GM12878 (cell line): Measurements from ENCODE around the gene GK. TPM values are rescaled to one million over a fixed set of nuclear protein-coding genes. Genes with fewer than 3 reads are reported as not detected.

ENCODE experiments used
- ATAC-seq: fragments of 200-7000 bp; cut with Tn5 transposase; 3 replicates; pipeline ENCODE4 v1.9.1; 2020; ENCODE audit warnings: mild to moderate bottlenecking, moderate library complexity
- BruUV-seq: library from RNA; stranded (reverse); fragments of 400-500 nt; replicated peaks from 2 replicates; lab custom pipeline; 2021; lab: Mats Ljungman, UMichigan
- CTCF ChIA-PET: fragments of 300-600 bp; sonication (Branson Sonifier 250); formaldehyde crosslinking; extraction: SDS; loops from one replicate; lab custom pipeline; 2021; ENCODE audit warnings: inconsistent platforms; lab: Yijun Ruan, JAX
- POLR2A ChIA-PET: fragments of 350-600 bp; formaldehyde crosslinking; extraction: SDS; loops from one replicate; lab custom pipeline; 2021; ENCODE audit warnings: inconsistent platforms; lab: Charles Lee
- RAD21 ChIA-PET: fragments of 300-600 bp; sonication (Branson Sonifier 250); formaldehyde crosslinking; loops from one replicate; lab custom pipeline; 2023; ENCODE audit warnings: antibody characterized with exemption; ENCODE audit not compliant: unreplicated experiment; lab: Charles Lee
- SMC1A ChIA-PET: fragments of 300-600 bp; sonication (Branson Sonifier 250); formaldehyde crosslinking; loops from one replicate; lab custom pipeline; 2023; ENCODE audit not compliant: unreplicated experiment, uncharacterized antibody; lab: Charles Lee
- DNase-seq: peaks from one replicate; pipeline ENCODE4 v3.0.0-alpha.2; 2011; ENCODE audit warnings: low read depth, low spot score
- FAIRE-seq: peaks from 3 replicates; lab custom pipeline; 2011; peaks lifted over from hg19 to GRCh38; lab: Jason Lieb, UNC
- H2AFZ ChIP-seq: 2 replicates; pipeline ENCODE4 v1.6.0; 2011; ENCODE audit warnings: low read depth, low read length, control low read depth; ENCODE audit not compliant: control insufficient read depth
- H3K27ac ChIP-seq: 2 replicates; pipeline ENCODE4 v1.5.1; 2011; ENCODE audit warnings: control low read depth; ENCODE audit not compliant: control insufficient read depth, insufficient read depth
- H3K27me3 ChIP-seq, 2 experiments: replicated peaks in 1 of 2; 2 replicates each; pipeline versions ENCODE4 v1.6.0 to v1.6.1; 2011; ENCODE audit warnings: low read length in 1 of 2; ENCODE audit not compliant: control insufficient read depth in 2 of 2, insufficient read depth in 2 of 2
- H3K36me3 ChIP-seq, 2 experiments: 2 replicates each; pipeline ENCODE4 v1.5.1; 2011; ENCODE audit warnings: low read length in 1 of 2; ENCODE audit not compliant: control insufficient read depth in 2 of 2, insufficient read depth in 2 of 2
- H3K4me1 ChIP-seq: 2 replicates; pipeline ENCODE4 v1.6.1; 2011; ENCODE audit warnings: mild to moderate bottlenecking, low read length, moderate library complexity, mixed read lengths; ENCODE audit not compliant: control insufficient read depth, insufficient read depth
- H3K4me2 ChIP-seq: 2 replicates; pipeline ENCODE4 v1.6.0; 2011; ENCODE audit warnings: control low read depth; ENCODE audit not compliant: control insufficient read depth, insufficient read depth
- H3K4me3 ChIP-seq: fragments of 200-600 bp; sonication (generic); 2 replicates; pipeline ENCODE4 v1.5.1; 2016
- H3K79me2 ChIP-seq: 2 replicates; pipeline ENCODE4 v1.6.0; 2011; ENCODE audit warnings: low read length; ENCODE audit not compliant: control insufficient read depth, insufficient read depth
- H3K9ac ChIP-seq: 2 replicates; pipeline ENCODE4 v1.8.0; 2011; ENCODE audit warnings: low read length, control low read depth, mixed read lengths; ENCODE audit not compliant: control insufficient read depth, insufficient read depth
- H3K9me3 ChIP-seq: replicated peaks from 3 replicates; pipeline ENCODE4 v1.5.1; 2011; ENCODE audit warnings: mild to moderate bottlenecking, low read length; ENCODE audit not compliant: control insufficient read depth, insufficient read depth
- H4K20me1 ChIP-seq: 2 replicates; pipeline ENCODE4 v1.6.0; 2011; ENCODE audit not compliant: control insufficient read depth, insufficient read depth
- NR2F1 ChIP-seq: fragments of 450-650 bp; conservative IDR thresholded peaks from 2 replicates; pipeline ENCODE4 v1.6.1; 2017; ENCODE audit warnings: mild to moderate bottlenecking
- RUNX3 ChIP-seq: IDR thresholded peaks from 2 replicates; pipeline ENCODE4 v1.6.1; 2012; ENCODE audit warnings: low read length, inconsistent platforms
- TAF1 ChIP-seq: IDR thresholded peaks from 2 replicates; pipeline ENCODE4 v1.6.1; 2011; ENCODE audit warnings: mild to moderate bottlenecking, low read depth, low read length, borderline replicate concordance
- YY1 ChIP-seq: IDR thresholded peaks from 2 replicates; pipeline ENCODE4 v1.6.1; 2011; ENCODE audit warnings: low read depth, mild to moderate bottlenecking, low read length
- WGBS: methylation state at CpG from one replicate; pipeline ENCODE4 v1.1.6; 2016; ENCODE audit warnings: low lambda C conversion rate; ENCODE audit not compliant: insufficient replicate concordance, insufficient coverage; ENCODE audit errors: missing lambda C conversion rate; 5-methylcytosine and 5-hydroxymethylcytosine counted together
- in situ Hi-C: fragments of 300-500 bp; cut with MboI; formaldehyde crosslinking; loops from 9 replicates; pipeline ENCODE4 v1.14.3; 2018; ENCODE audit warnings: mixed read lengths
- intact Hi-C: fragments of 100-400 bp; cut with micrococcal nuclease; formaldehyde crosslinking; loops from one replicate; pipeline ENCODE4 v1.14.2; 2022; ENCODE audit not compliant: unreplicated experiment
- polyA plus RNA-seq, 11 experiments: library from polyadenylated mRNA; depleted of rRNA in 4 of 11; unstranded in 6 of 11; stranded (reverse) in 5 of 11; fragments of >200 nt; fragmentation: Nextera tagmentation in 4 of 11; fragmentation: Illumina TruSeq in 1 of 11; extraction: Ambion mirVana in 4 of 11; extraction: Trizol in 1 of 11; gene quantifications; 1 replicate in 1 of 11; 2 replicates in 10 of 11; pipeline versions ENCODE4 v1.2.1 to v1.2.3, GENCODE V29; 2011 to 2016; ENCODE audit warnings: inconsistent platforms in 2 of 11, missing spikeins in 2 of 11, low read depth in 1 of 11
- total RNA-seq, 4 experiments: library from RNA; depleted of rRNA in 3 of 4; stranded (reverse); fragments of >200 nt in 3 of 4; fragmentation: Illumina TruSeq in 1 of 4; extraction: Trizol in 1 of 4; gene quantifications; 2 replicates each; pipeline versions ENCODE4 v1.2.1 to v1.2.3, GENCODE V29; 2013 to 2021
- TF ChIP-seq, protein P1 (sequence below): fragments of 450-650 bp; IDR thresholded peaks from 2 replicates; pipeline ENCODE4 v1.6.1; 2017; ENCODE audit warnings: low read depth, mild to moderate bottlenecking, moderate library complexity
- TF ChIP-seq, protein P2 (sequence below): IDR thresholded peaks from 2 replicates; pipeline ENCODE4 v1.6.1; 2012; ENCODE audit warnings: low read length, inconsistent platforms

The GK gene
- total and polyA plus RNA-seq, 10 of the 15 experiments (the other 5 are each of a cell fraction or from before 2014, with no cell fraction given), result 6.3 to 22.3 (median 11.1) TPM

DNA sequence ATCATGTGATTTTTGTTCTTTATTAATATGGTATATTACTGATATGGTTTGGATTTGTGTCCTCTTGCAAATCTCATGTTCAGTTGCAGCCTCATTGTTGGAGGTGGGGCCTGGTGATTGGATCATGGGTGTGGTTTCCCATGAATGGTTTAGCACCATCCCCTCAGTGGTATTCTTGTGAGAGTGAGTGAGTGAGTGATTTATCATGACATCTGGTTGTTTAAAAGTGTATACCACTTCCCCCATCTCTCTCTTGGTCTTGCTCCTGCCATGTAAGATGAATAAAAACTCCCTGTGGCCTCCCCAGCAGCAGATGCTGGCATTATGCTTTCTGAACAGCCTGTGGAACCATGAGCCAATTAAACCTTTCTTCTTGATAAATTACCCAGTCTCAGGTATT is 124.4 kb downstream of the GK start:
- intact Hi-C loops (no loop called here), in situ Hi-C loops (loop anchor here (5.0 kb wide), 1 partner anchor 50 kb away; no protein-coding TSS in a partner anchor)
- Histone ChIP-seq H3K4me1 (no peaks in the 10 kb centered on the region), H3K27me3 (no peaks in the 10 kb centered on the region), H3K4me2 (no peak overlapping the region), H3K79me2 (no peaks in the 10 kb centered on the region), H3K27ac (no peak overlapping the region), H3K9ac (no peak overlapping the region), H4K20me1 (no peaks in the 10 kb centered on the region), H3K9me3 (no peaks in the 10 kb centered on the region; the same call in 2 of the 3 replicates), H3K4me3 (no peak overlapping the region), H2AFZ (no peak overlapping the region), H3K36me3 (no peaks in the 10 kb centered on the region)
- RAD21 ChIA-PET, result no interaction called here
- no peak for FAIRE-seq
- POLR2A ChIA-PET, result no interaction called here
- DNase-seq, result no peak
- CTCF ChIA-PET, result no interaction called here
- no peak for ATAC-seq
- BruUV-seq, result no TSS peak
- TF ChIP-seq RUNX3 (no peak), TAF1 (no peak), YY1 (no peak)
- TF ChIP-seq, protein P1, sequence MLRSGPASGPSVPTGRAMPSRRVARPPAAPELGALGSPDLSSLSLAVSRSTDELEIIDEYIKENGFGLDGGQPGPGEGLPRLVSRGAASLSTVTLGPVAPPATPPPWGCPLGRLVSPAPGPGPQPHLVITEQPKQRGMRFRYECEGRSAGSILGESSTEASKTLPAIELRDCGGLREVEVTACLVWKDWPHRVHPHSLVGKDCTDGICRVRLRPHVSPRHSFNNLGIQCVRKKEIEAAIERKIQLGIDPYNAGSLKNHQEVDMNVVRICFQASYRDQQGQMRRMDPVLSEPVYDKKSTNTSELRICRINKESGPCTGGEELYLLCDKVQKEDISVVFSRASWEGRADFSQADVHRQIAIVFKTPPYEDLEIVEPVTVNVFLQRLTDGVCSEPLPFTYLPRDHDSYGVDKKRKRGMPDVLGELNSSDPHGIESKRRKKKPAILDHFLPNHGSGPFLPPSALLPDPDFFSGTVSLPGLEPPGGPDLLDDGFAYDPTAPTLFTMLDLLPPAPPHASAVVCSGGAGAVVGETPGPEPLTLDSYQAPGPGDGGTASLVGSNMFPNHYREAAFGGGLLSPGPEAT, result no peak
- SMC1A ChIA-PET, result no interaction called here

DNA sequence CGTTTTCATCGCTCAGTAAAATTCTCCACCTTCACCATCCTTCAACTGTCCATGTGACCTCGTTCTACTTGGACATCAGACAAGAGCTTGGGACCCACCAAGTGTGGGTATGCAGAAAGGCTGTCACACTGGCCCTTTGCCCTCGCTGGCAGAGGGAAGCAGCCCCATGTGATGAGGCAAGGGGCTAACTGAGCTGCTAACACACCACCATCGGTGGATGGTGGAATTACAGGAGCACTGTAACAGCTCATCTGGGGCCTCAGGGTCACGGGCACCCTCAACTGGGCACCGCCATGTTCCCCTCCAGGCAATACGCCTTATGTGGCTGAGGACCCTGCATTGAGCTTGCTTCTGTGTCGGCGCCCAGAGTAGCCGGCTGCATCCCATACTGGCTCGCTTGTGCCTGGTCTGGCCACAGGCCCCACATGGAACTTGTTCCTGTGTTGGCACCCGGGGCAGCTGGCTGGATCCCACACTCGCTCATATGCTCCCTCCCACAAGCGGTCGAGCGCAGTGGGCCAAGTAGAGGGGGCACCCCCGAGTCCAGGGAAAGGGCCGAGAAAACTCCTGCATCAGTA is 126.3 kb downstream of the GK start:
- Histone ChIP-seq H3K27ac (no peak overlapping the region), H3K9ac (no peak overlapping the region), H3K36me3 (no peaks in the 10 kb centered on the region), H4K20me1 (no peaks in the 10 kb centered on the region), H3K9me3 (no peaks in the 10 kb centered on the region; the same call in 2 of the 3 replicates)
- in situ Hi-C loops, result loop anchor here (5.0 kb wide), 1 partner anchor 48 kb away; no protein-coding TSS in a partner anchor
- FAIRE-seq, result no peak
- TF ChIP-seq, protein P2, sequence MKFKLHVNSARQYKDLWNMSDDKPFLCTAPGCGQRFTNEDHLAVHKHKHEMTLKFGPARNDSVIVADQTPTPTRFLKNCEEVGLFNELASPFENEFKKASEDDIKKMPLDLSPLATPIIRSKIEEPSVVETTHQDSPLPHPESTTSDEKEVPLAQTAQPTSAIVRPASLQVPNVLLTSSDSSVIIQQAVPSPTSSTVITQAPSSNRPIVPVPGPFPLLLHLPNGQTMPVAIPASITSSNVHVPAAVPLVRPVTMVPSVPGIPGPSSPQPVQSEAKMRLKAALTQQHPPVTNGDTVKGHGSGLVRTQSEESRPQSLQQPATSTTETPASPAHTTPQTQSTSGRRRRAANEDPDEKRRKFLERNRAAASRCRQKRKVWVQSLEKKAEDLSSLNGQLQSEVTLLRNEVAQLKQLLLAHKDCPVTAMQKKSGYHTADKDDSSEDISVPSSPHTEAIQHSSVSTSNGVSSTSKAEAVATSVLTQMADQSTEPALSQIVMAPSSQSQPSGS, result no peak
- TF ChIP-seq NR2F1, result no peak
- TF ChIP-seq, all 136 proteins: peak for 0
- H2AFZ ChIP-seq, result no peak overlapping the region
- ChIA-PET POLR2A (no interaction called here), CTCF (interaction anchor here (1.3 kb wide), 1 partner anchor 44 kb away, joined by 4 read pairs; no protein-coding TSS in a partner anchor), RAD21 (no interaction called here), SMC1A (no interaction called here)
- H3K4me1 ChIP-seq, result no peaks in the 10 kb centered on the region
- H3K4me3 ChIP-seq, result no peak overlapping the region
- ATAC-seq (no peak), DNase-seq (no peak)
- 46% methylated on average over 19 of the region's 19 CpGs for WGBS
- BruUV-seq, result no TSS peak
- no peaks in the 10 kb centered on the region for H3K27me3 ChIP-seq
- H3K79me2 ChIP-seq, result no peaks in the 10 kb centered on the region
- no peak overlapping the region for H3K4me2 ChIP-seq
- intact Hi-C loops, result no loop called here
